ENCODE measurements around the gene TOPAZ1. TPM values are rescaled to one million over a fixed set of nuclear protein-coding genes. Genes with fewer than 3 reads are reported as not detected.

Gene TOPAZ1
- total RNA-seq, 4 donors from 2014 or later = 0.28 TPM; not detected in 3

DNA sequence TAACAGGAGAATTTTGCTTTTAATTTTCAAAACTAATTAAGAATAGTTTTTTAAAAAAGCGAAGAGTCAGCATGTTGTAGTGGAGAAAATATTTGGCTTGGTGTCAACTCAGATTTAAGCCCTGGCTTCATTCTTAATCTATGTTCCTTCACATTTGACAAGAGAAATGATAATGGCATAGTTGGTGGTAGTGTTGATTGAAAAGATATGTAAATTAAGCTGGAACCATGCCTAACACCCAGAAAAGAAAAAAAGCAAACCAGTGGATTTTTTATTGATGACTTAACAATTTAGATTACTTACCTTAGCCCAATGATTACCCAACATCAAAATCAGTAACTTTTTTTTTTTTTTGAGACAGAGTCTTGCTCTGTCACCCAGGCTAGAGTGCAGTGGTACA, 124.3 kb downstream of the TOPAZ1 start:
- Histone ChIP-seq H3K36me3 (no peaks in the 10 kb centered on the region), H3K27ac (no peak overlapping the region)
- intact Hi-C loops (cut with DNase I; ENCODE audit: low total_unique reads) = no loop called here

DNA sequence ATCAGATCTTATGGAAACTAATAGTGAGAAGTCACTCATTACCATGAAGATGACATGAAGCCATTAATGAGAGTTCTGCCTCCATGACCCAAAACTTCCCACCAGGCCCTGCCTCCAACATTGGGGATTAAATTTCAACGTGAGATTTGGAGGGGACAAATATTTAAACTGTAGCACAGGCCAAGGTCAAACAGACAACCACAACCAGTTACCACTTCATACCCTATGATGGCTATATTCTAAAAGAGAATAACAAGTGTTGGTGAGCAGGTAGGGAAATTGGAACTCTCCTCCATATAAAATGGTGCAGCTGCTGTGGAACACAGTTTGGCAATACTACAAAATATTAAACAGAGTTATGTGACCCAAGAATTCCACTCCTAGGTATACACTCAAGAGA, 133.8 kb downstream of the TOPAZ1 start:
- no peak overlapping the region for H3K27ac ChIP-seq
- no peak for DNase-seq
- H3K27me3 ChIP-seq = no peaks in the 10 kb centered on the region
- TF ChIP-seq POLR2A (IDR thresholded peaks at IDR 0.05) = no peak
- TF ChIP-seq, protein P1, sequence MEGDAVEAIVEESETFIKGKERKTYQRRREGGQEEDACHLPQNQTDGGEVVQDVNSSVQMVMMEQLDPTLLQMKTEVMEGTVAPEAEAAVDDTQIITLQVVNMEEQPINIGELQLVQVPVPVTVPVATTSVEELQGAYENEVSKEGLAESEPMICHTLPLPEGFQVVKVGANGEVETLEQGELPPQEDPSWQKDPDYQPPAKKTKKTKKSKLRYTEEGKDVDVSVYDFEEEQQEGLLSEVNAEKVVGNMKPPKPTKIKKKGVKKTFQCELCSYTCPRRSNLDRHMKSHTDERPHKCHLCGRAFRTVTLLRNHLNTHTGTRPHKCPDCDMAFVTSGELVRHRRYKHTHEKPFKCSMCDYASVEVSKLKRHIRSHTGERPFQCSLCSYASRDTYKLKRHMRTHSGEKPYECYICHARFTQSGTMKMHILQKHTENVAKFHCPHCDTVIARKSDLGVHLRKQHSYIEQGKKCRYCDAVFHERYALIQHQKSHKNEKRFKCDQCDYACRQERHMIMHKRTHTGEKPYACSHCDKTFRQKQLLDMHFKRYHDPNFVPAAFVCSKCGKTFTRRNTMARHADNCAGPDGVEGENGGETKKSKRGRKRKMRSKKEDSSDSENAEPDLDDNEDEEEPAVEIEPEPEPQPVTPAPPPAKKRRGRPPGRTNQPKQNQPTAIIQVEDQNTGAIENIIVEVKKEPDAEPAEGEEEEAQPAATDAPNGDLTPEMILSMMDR (IDR thresholded peaks at IDR 0.05) = no peak
- no peaks in the 10 kb centered on the region for H3K36me3 ChIP-seq
- intact Hi-C loops (cut with DNase I; ENCODE audit: low total_unique reads) = no loop called here
- H3K4me3 ChIP-seq = no peak overlapping the region
- no peaks in the 10 kb centered on the region for H3K9me3 ChIP-seq
- no peaks in the 10 kb centered on the region for H3K4me1 ChIP-seq

More for the DNA sequence above, 124.3 kb downstream of the TOPAZ1 start:
- Histone ChIP-seq H3K9me3 (no peaks in the 10 kb centered on the region), H3K4me1 (no peaks in the 10 kb centered on the region), H3K4me3 (no peak overlapping the region), H3K27me3 (no peaks in the 10 kb centered on the region)
- no peak for DNase-seq
- TF ChIP-seq POLR2A (IDR thresholded peaks at IDR 0.05) = no peak
- TF ChIP-seq, protein P1 (IDR thresholded peaks at IDR 0.05) = no peak

Other genes starting within 250 kb of the TOPAZ1 start
- gene TCAIM, start 96.9 kb downstream of the TOPAZ1 start, total RNA-seq = 10 to 100 TPM in 3 of 4 donors, 1 to 10 TPM in 1; 3.8 to 38.7 (median 19.6) TPM
- 10 to 100 TPM in 2 of 4 donors, 1 to 10 TPM in 2; 5.3 to 35.6 (median 19.8) TPM for gene ZNF445, start 235.8 kb downstream of the TOPAZ1 start, total RNA-seq